GM21717 (cell line): Measurements from ENCODE around the gene LRRC14B.
"Not testable (repeated sequence)": the region's sequence is repeated elsewhere in the genome, so short reads cannot be mapped to it uniquely, and the experiment has no call there.

Source experiments
- ATAC-seq: cut with Tn5 transposase; IDR thresholded peaks from one replicate; pipeline ENCODE4 v1.9.1; 2021; ENCODE audit warnings: mild to moderate bottlenecking, moderate library complexity; ENCODE audit not compliant: unreplicated experiment

The LRRC14B gene

GRCh38 chr5:233426-233825 is 42.1 kb downstream of the LRRC14B start:
- ATAC-seq, result not testable (repeated sequence)

DNA sequence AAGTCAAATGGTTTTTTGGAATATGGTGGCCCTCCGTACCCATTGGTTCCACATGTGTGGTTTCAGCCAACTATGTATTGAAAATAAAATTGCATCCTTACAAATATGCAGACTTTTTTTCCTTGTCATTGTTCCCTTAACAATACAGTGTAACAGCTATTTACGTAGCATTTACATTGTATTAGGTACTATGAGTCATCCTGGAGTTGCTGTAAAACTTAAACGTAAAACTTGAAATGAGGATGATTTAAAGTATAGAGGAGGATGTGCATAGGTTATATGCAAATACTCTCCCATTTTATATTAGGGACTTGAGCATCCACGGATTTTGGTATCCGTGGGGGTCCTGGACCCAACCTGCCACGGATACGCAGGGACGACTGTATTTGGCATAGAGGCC is 43.2 kb downstream of the LRRC14B start:
- no peak for ATAC-seq

- ATAC-seq, result not testable (repeated sequence)
Observed at GRCh38 chr5:235527-235926, 44.2 kb downstream of the LRRC14B start.

DNA sequence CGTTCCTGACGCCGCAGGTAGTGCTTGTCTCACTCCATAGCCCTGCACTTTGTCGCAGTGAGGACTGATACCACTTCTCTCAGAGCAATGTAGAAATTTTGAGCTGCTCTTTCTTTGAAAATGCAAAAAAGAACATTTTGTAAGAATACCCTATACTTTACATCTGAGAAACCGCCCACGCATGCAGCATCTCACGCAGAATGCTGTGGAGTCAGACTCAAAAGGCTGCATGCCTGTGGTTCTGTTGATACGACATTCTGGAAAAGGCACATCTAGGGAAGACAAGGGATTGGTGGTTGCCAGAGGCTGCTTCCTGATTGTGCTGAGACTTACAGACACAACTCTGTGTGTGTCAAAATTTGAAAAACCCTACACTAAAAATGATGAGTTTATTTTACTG is 46.6 kb downstream of the LRRC14B start:
- not testable (repeated sequence) for ATAC-seq

DNA sequence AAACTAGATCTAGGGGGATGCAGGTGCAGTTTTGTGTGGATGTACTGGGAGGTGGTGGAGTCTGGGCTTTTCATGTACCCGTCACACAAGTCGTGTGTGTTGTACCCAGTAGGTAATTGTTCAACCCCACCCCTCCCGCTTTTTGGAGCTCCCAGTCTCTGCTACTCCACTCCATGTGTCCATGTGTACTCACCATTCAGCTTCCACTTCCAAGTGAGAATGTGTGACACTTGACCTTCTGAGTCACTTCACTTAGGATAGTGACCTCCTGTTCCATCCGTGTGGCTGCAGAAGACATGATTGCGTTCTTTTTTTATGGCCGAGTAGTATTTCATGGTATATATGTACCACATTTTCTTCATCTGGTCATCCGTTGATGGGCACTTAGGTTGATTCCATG is 49.3 kb downstream of the LRRC14B start:
- not testable (repeated sequence) for ATAC-seq

DNA sequence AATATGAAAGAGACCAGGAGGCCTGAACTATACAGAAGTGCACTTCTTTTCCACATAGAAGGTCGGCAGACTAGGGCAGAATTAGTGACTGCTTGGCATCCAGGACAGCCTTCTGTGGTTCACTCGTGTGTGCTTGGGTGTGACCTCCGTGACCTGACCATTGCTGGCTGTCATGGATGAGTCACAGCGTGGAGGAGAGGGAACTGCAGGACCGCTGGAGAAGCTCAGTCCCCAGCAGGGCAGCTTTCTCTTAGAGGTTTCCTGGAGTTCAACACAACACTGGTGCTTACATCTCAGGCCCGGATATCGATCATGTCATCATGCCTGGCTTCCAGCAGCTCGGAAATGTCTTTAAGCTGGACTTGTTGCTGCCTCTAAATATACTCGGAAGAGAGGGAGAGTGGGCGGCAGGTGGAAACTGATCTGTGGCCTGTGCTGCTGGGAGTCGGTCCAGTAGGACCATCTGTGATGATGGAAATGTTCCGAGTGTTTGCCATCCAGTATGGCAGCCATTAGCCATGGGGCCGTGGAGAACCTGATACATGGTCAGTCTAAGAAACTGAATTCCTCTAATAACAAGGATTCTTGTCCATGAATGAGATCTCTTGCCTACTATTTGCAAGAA is 49.9 kb downstream of the LRRC14B start:
- ATAC-seq, result not testable (repeated sequence)

GRCh38 chr5:243683-244367 is 52.5 kb downstream of the LRRC14B start:
- not testable (repeated sequence) for ATAC-seq

GRCh38 chr5:245717-246116 is 54.4 kb downstream of the LRRC14B start:
- not testable (repeated sequence) for ATAC-seq
